ENCODE data around the gene HOXA10.

The HOXA10 gene

GRCh38 chr7:27143023-27143949 is 30.8 kb downstream of the HOXA10 start, which contains the start of gene HOXA5:
HOXA5 (minus strand) TSS chr7:27143681; CDS start chr7:27143607, 74 bp downstream.
- DNase-seq, result no peak

GRCh38 chr7:27142580-27143022 is 31.5 kb downstream of the HOXA10 start:
- no peak for DNase-seq

- DNase-seq, result no peak
These were observed 32.1 kb downstream of the HOXA10 start for GRCh38 chr7:27141923-27142579.

- DNase-seq, result no peak
These were observed 32.8 kb downstream of the HOXA10 start for GRCh38 chr7:27141137-27141922.

GRCh38 chr7:27140126-27140857 is 33.8 kb downstream of the HOXA10 start:
- no peak for DNase-seq

GRCh38 chr7:27139334-27140125 is 34.6 kb downstream of the HOXA10 start:
- no peak for DNase-seq

- DNase-seq, result no peak
These were observed 35.2 kb downstream of the HOXA10 start for GRCh38 chr7:27138985-27139333.

GRCh38 chr7:27138472-27138871 is 35.6 kb downstream of the HOXA10 start:
- DNase-seq, result no peak

- no peak for DNase-seq
These were observed 36.3 kb downstream of the HOXA10 start for GRCh38 chr7:27137640-27138315.

GRCh38 chr7:27134392-27134791 is 39.7 kb downstream of the HOXA10 start:
- no peak for DNase-seq

GRCh38 chr7:27133409-27134231 is 40.5 kb downstream of the HOXA10 start:
- DNase-seq, result no peak

- no peak for DNase-seq
These were observed 41.1 kb downstream of the HOXA10 start for GRCh38 chr7:27132978-27133377.

- no peak for DNase-seq
These were observed 41.9 kb downstream of the HOXA10 start for GRCh38 chr7:27132214-27132613.

- no peak for DNase-seq
These were observed 42.7 kb downstream of the HOXA10 start for GRCh38 chr7:27131390-27131819.

GRCh38 chr7:27130540-27131389 is 43.4 kb downstream of the HOXA10 start, which contains the start of gene HOXA4:
HOXA4 (minus strand) TSS chr7:27130757; CDS start chr7:27130733, 24 bp downstream.
- DNase-seq, result no peak

GRCh38 chr7:27129729-27130539 is 44.2 kb downstream of the HOXA10 start:
- no peak for DNase-seq

GRCh38 chr7:27128776-27129728 is 45.1 kb downstream of the HOXA10 start:
- DNase-seq, result no peak
